Effector memory CD4-positive, alpha-beta T cell (primary cell): Measurements from ENCODE around the gene PSMC1.

Experiments
- DNase-seq, 3 donors: peaks; one replicate each; pipeline ENCODE4 v3.0.0-alpha.2; 2020
- H3K27ac ChIP-seq: 2 replicates; pipeline ENCODE4 v1.7.0; 2013; ENCODE audit warnings: mild to moderate bottlenecking, low read length, moderate library complexity; ENCODE audit not compliant: insufficient read depth, poor library complexity, severe bottlenecking
- H3K27me3 ChIP-seq: replicated peaks from 2 replicates; pipeline ENCODE4 v1.7.0; 2013; ENCODE audit warnings: mild to moderate bottlenecking, low read length; ENCODE audit not compliant: insufficient read depth, control insufficient read depth, poor library complexity, severe bottlenecking
- H3K36me3 ChIP-seq: 2 replicates; pipeline ENCODE4 v1.7.0; 2013; ENCODE audit warnings: mild to moderate bottlenecking, low read length, moderate library complexity; ENCODE audit not compliant: control insufficient read depth, insufficient read depth
- H3K4me1 ChIP-seq: 2 replicates; pipeline ENCODE4 v1.7.0; 2013; ENCODE audit warnings: low read length, mild to moderate bottlenecking; ENCODE audit not compliant: control insufficient read depth, insufficient read depth, poor library complexity, severe bottlenecking
- H3K4me3 ChIP-seq: 2 replicates; pipeline ENCODE4 v1.7.0; 2013; ENCODE audit warnings: low read length, low read depth, mild to moderate bottlenecking; ENCODE audit not compliant: insufficient read depth, poor library complexity, severe bottlenecking
- H3K9me3 ChIP-seq: 2 replicates; pipeline ENCODE4 v1.7.0; 2013; ENCODE audit warnings: mild to moderate bottlenecking, low read length, moderate library complexity; ENCODE audit not compliant: control insufficient read depth

The PSMC1 gene

GRCh38 chr14:90301122-90301521, 44.8 kb downstream of the PSMC1 start:
- H3K9me3 ChIP-seq = no peaks in the 10 kb centered on the region
- H3K27me3 ChIP-seq = no peaks in the 10 kb centered on the region
- H3K36me3 ChIP-seq = peaks cover 40% of the 10 kb centered on the region
- DNase-seq = no peak
- no peaks in the 10 kb centered on the region for H3K4me1 ChIP-seq
- H3K4me3 ChIP-seq = no peak overlapping the region
- H3K27ac ChIP-seq = no peak overlapping the region

- no peaks in the 10 kb centered on the region for H3K4me1 ChIP-seq
- peaks cover 40% of the 10 kb centered on the region for H3K36me3 ChIP-seq
These were observed 45.3 kb downstream of the PSMC1 start for GRCh38 chr14:90301668-90302090.

GRCh38 chr14:90302529-90303303, 46.4 kb downstream of the PSMC1 start:
- no peak for DNase-seq
- Histone ChIP-seq H3K9me3 (no peaks in the 10 kb centered on the region), H3K4me3 (no peak overlapping the region), H3K27ac (no peak overlapping the region), H3K4me1 (no peaks in the 10 kb centered on the region), H3K27me3 (no peaks in the 10 kb centered on the region), H3K36me3 (peaks cover 40% of the 10 kb centered on the region)

More at GRCh38 chr14:90301668-90302090, 45.3 kb downstream of the PSMC1 start:
- Histone ChIP-seq H3K27ac (no peak overlapping the region), H3K4me3 (no peak overlapping the region), H3K27me3 (no peaks in the 10 kb centered on the region), H3K9me3 (no peaks in the 10 kb centered on the region)
- DNase-seq = no peak

- Histone ChIP-seq H3K27ac (no peak overlapping the region), H3K4me3 (no peak overlapping the region), H3K27me3 (no peaks in the 10 kb centered on the region), H3K9me3 (no peaks in the 10 kb centered on the region), H3K36me3 (peaks cover 37% of the 10 kb centered on the region), H3K4me1 (no peaks in the 10 kb centered on the region)
- no peak for DNase-seq
These were observed 47.1 kb downstream of the PSMC1 start for GRCh38 chr14:90303473-90303872.

GRCh38 chr14:90304502-90304901, 48.1 kb downstream of the PSMC1 start:
- Histone ChIP-seq H3K27ac (no peak overlapping the region), H3K27me3 (no peaks in the 10 kb centered on the region), H3K4me3 (no peak overlapping the region), H3K36me3 (peaks cover 44% of the 10 kb centered on the region), H3K4me1 (no peaks in the 10 kb centered on the region), H3K9me3 (no peaks in the 10 kb centered on the region)
- no peak for DNase-seq

- Histone ChIP-seq H3K27me3 (no peaks in the 10 kb centered on the region), H3K9me3 (no peaks in the 10 kb centered on the region), H3K36me3 (peaks cover 50% of the 10 kb centered on the region), H3K4me1 (no peaks in the 10 kb centered on the region), H3K27ac (no peak overlapping the region), H3K4me3 (no peak overlapping the region)
- DNase-seq = no peak
These were observed 48.8 kb downstream of the PSMC1 start for GRCh38 chr14:90305176-90305601.

GRCh38 chr14:90308561-90308960, 52.2 kb downstream of the PSMC1 start:
- Histone ChIP-seq H3K36me3 (peaks cover 54% of the 10 kb centered on the region), H3K9me3 (no peaks in the 10 kb centered on the region), H3K4me1 (no peaks in the 10 kb centered on the region), H3K4me3 (no peak overlapping the region), H3K27me3 (no peaks in the 10 kb centered on the region), H3K27ac (no peak overlapping the region)
- no peak for DNase-seq

GRCh38 chr14:90317286-90317685, 60.9 kb downstream of the PSMC1 start:
- H3K4me1 ChIP-seq = no peaks in the 10 kb centered on the region
- H3K27ac ChIP-seq = no peak overlapping the region
- DNase-seq = no peak
- H3K27me3 ChIP-seq = no peaks in the 10 kb centered on the region
- peaks cover 38% of the 10 kb centered on the region for H3K36me3 ChIP-seq
- no peak overlapping the region for H3K4me3 ChIP-seq
- no peaks in the 10 kb centered on the region for H3K9me3 ChIP-seq

GRCh38 chr14:90318016-90318415, 61.7 kb downstream of the PSMC1 start:
- DNase-seq = no peak
- H3K9me3 ChIP-seq = no peaks in the 10 kb centered on the region
- H3K36me3 ChIP-seq = peaks cover 35% of the 10 kb centered on the region
- H3K27ac ChIP-seq = no peak overlapping the region
- no peak overlapping the region for H3K4me3 ChIP-seq
- H3K4me1 ChIP-seq = no peaks in the 10 kb centered on the region
- H3K27me3 ChIP-seq = no peaks in the 10 kb centered on the region

GRCh38 chr14:90319173-90319572, 62.8 kb downstream of the PSMC1 start:
- no peak for DNase-seq
- Histone ChIP-seq H3K9me3 (no peaks in the 10 kb centered on the region), H3K27ac (no peak overlapping the region), H3K36me3 (peaks cover 26% of the 10 kb centered on the region), H3K27me3 (no peaks in the 10 kb centered on the region), H3K4me3 (no peak overlapping the region), H3K4me1 (no peaks in the 10 kb centered on the region)
